ENCODE data around the gene UBL5. TPM values are rescaled to one million over a fixed set of nuclear protein-coding genes. Genes with fewer than 3 reads are reported as not detected.

UBL5 gene
- 197 and 263 TPM in 2 replicates for total RNA-seq

GRCh38 chr19:9827289-9828238 lies at the start of gene UBL5:
UBL5 (plus strand) TSS chr19:9827918; CDS start chr19:9828338, 420 bp downstream.

GRCh38 chr19:9818734-9819595 lies 8.8 kb upstream of the UBL5 start, which contains the start of gene FBXL12:
FBXL12 (minus strand) TSS chr19:9819079; CDS start chr19:9818813, 266 bp downstream.

GRCh38 chr19:9834726-9835506 lies 7.2 kb downstream of the UBL5 start, which contains the start of gene PIN1:
PIN1 (plus strand) TSS chr19:9835318; CDS start chr19:9835345, 27 bp downstream.

Small RNAs within 50 kb of the gene (small RNA-seq; reads per million reads assigned to genes)
- 0.83 reads per million, percentile 49 among the genes with 10 or more reads in this experiment for gene RF00156

Other genes starting within 250 kb of the UBL5 start
- gene ZNF121, start 243.4 kb upstream of the UBL5 start, total RNA-seq = 23.2 and 38.3 TPM in 2 replicates
- 29.8 and 47.5 TPM in 2 replicates for gene ZNF561, start 206.7 kb upstream of the UBL5 start, total RNA-seq
- gene ZNF562, start 152.8 kb upstream of the UBL5 start, total RNA-seq = 11.4 and 34.3 TPM in 2 replicates
- gene ZNF846, start 59.2 kb upstream of the UBL5 start, total RNA-seq = 10.6 and 18.5 TPM in 2 replicates
- 33.9 and 37.7 TPM in 2 replicates for gene FBXL12, start 8.8 kb upstream of the UBL5 start, total RNA-seq
- gene PIN1, start 7.4 kb downstream of the UBL5 start, total RNA-seq = 37.7 and 76.9 TPM in 2 replicates
- not detected in 2 replicates for gene OLFM2, start 108.6 kb downstream of the UBL5 start, total RNA-seq
- 0.11 TPM in 1 of 2 replicates, not detected in the other for gene COL5A3, start 182.6 kb downstream of the UBL5 start, total RNA-seq
- gene RDH8, start 185.6 kb downstream of the UBL5 start, total RNA-seq = not detected in 2 replicates

Measured in placental epithelial cell (primary cell).